GM18909 (cell line): ENCODE measurements around the gene STEEP1.

Experiments
- ATAC-seq: cut with Tn5 transposase; IDR thresholded peaks from one replicate; pipeline ENCODE4 v1.9.1; 2021; ENCODE audit warnings: mild to moderate bottlenecking; ENCODE audit not compliant: unreplicated experiment, poor library complexity

Gene STEEP1

GRCh38 chrX:119489212-119490074, 75.8 kb downstream of the STEEP1 start:
- ATAC-seq, result no peak

GRCh38 chrX:119488749-119489148, 76.5 kb downstream of the STEEP1 start:
- no peak for ATAC-seq
